ENCODE measurements around the gene MED12L.
A peak's percentile ranks its signal among the peaks of the same experiment; 100 is the strongest.

MED12L gene

GRCh38 chr3:151382671-151383070 is 297.2 kb downstream of the MED12L start:
- no peak for TF ChIP-seq CTCF (IDR thresholded peaks at IDR 0.05; ENCODE audit: borderline replicate concordance, insufficient read depth, low read depth, low read length)
- H3K4me3 ChIP-seq (ENCODE audit: low read depth, low read length) = no peak overlapping the region

GRCh38 chr3:151383111-151383510 is 297.6 kb downstream of the MED12L start:
- TF ChIP-seq CTCF (IDR thresholded peaks at IDR 0.05; ENCODE audit: borderline replicate concordance, insufficient read depth, low read depth, low read length) = no peak
- H3K4me3 ChIP-seq (ENCODE audit: low read depth, low read length) = no peak overlapping the region

GRCh38 chr3:151383956-151384355 is 298.5 kb downstream of the MED12L start:
- H3K4me3 ChIP-seq (ENCODE audit: low read depth, low read length) = no peak overlapping the region
- TF ChIP-seq CTCF (IDR thresholded peaks at IDR 0.05; ENCODE audit: borderline replicate concordance, insufficient read depth, low read depth, low read length) = no peak

- no peak for TF ChIP-seq CTCF (IDR thresholded peaks at IDR 0.05; ENCODE audit: borderline replicate concordance, insufficient read depth, low read depth, low read length)
- peak within 1 kb of the TSS; percentile 16 for H3K4me3 ChIP-seq (ENCODE audit: low read depth, low read length)
Measured at GRCh38 chr3:151384741-151385174, 299.3 kb downstream of the MED12L start, which contains the start of gene P2RY12. Gene P2RY12 (minus strand): TSS chr3:151384753. CDS start chr3:151338845, 45,908 bp downstream.

- no peak for TF ChIP-seq CTCF (IDR thresholded peaks at IDR 0.05; ENCODE audit: borderline replicate concordance, insufficient read depth, low read depth, low read length)
- no peak overlapping the region for H3K4me3 ChIP-seq (ENCODE audit: low read depth, low read length)
Measured at GRCh38 chr3:151386056-151386455, 300.6 kb downstream of the MED12L start.

GRCh38 chr3:151387432-151387831 is 302.0 kb downstream of the MED12L start:
- H3K4me3 ChIP-seq (ENCODE audit: low read depth, low read length) = peak overlapping the region; percentile 41
- no peak for TF ChIP-seq CTCF (IDR thresholded peaks at IDR 0.05; ENCODE audit: borderline replicate concordance, insufficient read depth, low read depth, low read length)

- H3K4me3 ChIP-seq (ENCODE audit: low read depth, low read length) = peak overlapping the region; percentile 41
- TF ChIP-seq CTCF (IDR thresholded peaks at IDR 0.05; ENCODE audit: borderline replicate concordance, insufficient read depth, low read depth, low read length) = no peak
Measured at GRCh38 chr3:151387842-151388241, 302.4 kb downstream of the MED12L start.
